ENCODE results near the gene NOC3L. TPM values are rescaled to one million over a fixed set of nuclear protein-coding genes. Genes with fewer than 3 reads are reported as not detected.
A peak's percentile ranks its signal among the peaks of the same experiment; 100 is the strongest.

NOC3L gene
- total RNA-seq, 1 experiment from 2014 or later, result 41.2 TPM

- Histone ChIP-seq H3K36me3 (ENCODE audit: control insufficient read depth, insufficient read depth, low read length) (peaks cover 8% of the 10 kb centered on the region), H3K4me3 (ENCODE audit: low read depth in 2 of 2, low read length in 2 of 2) (peak overlapping the region; percentile 83 to 86), H3K27me3 (ENCODE audit: control insufficient read depth, insufficient read depth, low read length) (no peaks in the 10 kb centered on the region), H3K27ac (ENCODE audit: low read length) (peak overlapping the region; percentile 98), H3K9me3 (ENCODE audit: control insufficient read depth, insufficient read depth, low read depth, low read length) (no peaks in the 10 kb centered on the region), H3K4me1 (ENCODE audit: control insufficient read depth, insufficient read depth, low read length) (peaks cover 22% of the 10 kb centered on the region)
- intact Hi-C loops (cut with micrococcal nuclease; ENCODE audit: unreplicated experiment) (loop anchor here (2.0 to 5.0 kb wide), 2 partner anchors 40 to 79 kb away; partner anchors contain the start of gene TBC1D12), in situ Hi-C loops (cut with HindIII; ENCODE audit: low pct_unique_long_range_greater_than_20kb, low sequenced_read_pairs) (no loop called here)
- TF ChIP-seq CTCF (IDR thresholded peaks at IDR 0.05) (0 out of 2 replicates have a peak, but pooled peaks have one; percentile 29), POLR2AphosphoS5 (IDR thresholded peaks at IDR 0.05; ENCODE audit: low read depth, low read length) (no peak), TCF7L2 (IDR thresholded peaks at IDR 0.05; ENCODE audit: low read depth, low read length) (no peak)
- no peak for DNase-seq (ENCODE audit: low read depth, low spot score)
- CTCF ChIA-PET, result interaction anchor here (0.5 kb wide), 1 partner anchor 10 kb away, joined by 3 read pairs; no protein-coding TSS in a partner anchor
- BruUV-seq (replicated peaks), result no TSS peak
- peak; percentile 46 for ATAC-seq
- POLR2A ChIA-PET, result interaction anchor here (0.7 kb wide), 1 partner anchor 179 kb away, joined by 4 read pairs; no protein-coding TSS in a partner anchor
These were observed 469 bp upstream of the NOC3L start for GRCh38 chr10:94363251-94363565.

GRCh38 chr10:94361171-94361794, 1.5 kb downstream of the NOC3L start:
- POLR2A ChIA-PET, result interaction anchor here (0.6 to 0.8 kb wide), 2 partner anchors 28 to 41 kb away, joined by 5 to 11 read pairs; partner anchors contain the start of gene TBC1D12
- intact Hi-C loops (cut with micrococcal nuclease; ENCODE audit: unreplicated experiment), result loop anchor here (5.0 kb wide), 1 partner anchor 81 kb away; no protein-coding TSS in a partner anchor
- CTCF ChIA-PET, result no interaction called here

More at GRCh38 chr10:94361171-94361794, 1.5 kb downstream of the NOC3L start:
- H3K36me3 ChIP-seq (ENCODE audit: control insufficient read depth, insufficient read depth, low read length), result peaks cover 24% of the 10 kb centered on the region
- DNase-seq (ENCODE audit: low read depth, low spot score), result no peak
- BruUV-seq (replicated peaks), result no TSS peak
- no peaks in the 10 kb centered on the region for H3K27me3 ChIP-seq (ENCODE audit: control insufficient read depth, insufficient read depth, low read length)
- no peak for ATAC-seq
- in situ Hi-C loops (cut with HindIII; ENCODE audit: low pct_unique_long_range_greater_than_20kb, low sequenced_read_pairs), result no loop called here
- H3K9me3 ChIP-seq (ENCODE audit: control insufficient read depth, insufficient read depth, low read depth, low read length), result no peaks in the 10 kb centered on the region
- H3K27ac ChIP-seq (ENCODE audit: low read length), result peak overlapping the region; percentile 98
- H3K4me1 ChIP-seq (ENCODE audit: control insufficient read depth, insufficient read depth, low read length), result peaks cover 25% of the 10 kb centered on the region
- TF ChIP-seq REST (IDR thresholded peaks at IDR 0.05; ENCODE audit: insufficient read depth in 1 of 2, low read depth in 2 of 2, low read length in 1 of 2) (no peak), POLR2AphosphoS5 (IDR thresholded peaks at IDR 0.05; ENCODE audit: low read depth, low read length) (no peak), SIN3A (IDR thresholded peaks at IDR 0.05; ENCODE audit: borderline replicate concordance, insufficient read depth, low read depth, low read length) (no peak), TCF7L2 (IDR thresholded peaks at IDR 0.05; ENCODE audit: low read depth, low read length) (no peak), CTCF (IDR thresholded peaks at IDR 0.05) (no peak)
- peak overlapping the region; percentile 83 to 86 for H3K4me3 ChIP-seq (ENCODE audit: low read depth in 2 of 2, low read length in 2 of 2)
